ENCODE results near the gene COMMD10.

- TF ChIP-seq CTCF (IDR thresholded peaks at IDR 0.05; ENCODE audit: low read depth, low read length) (no peak), POLR2A (IDR thresholded peaks at IDR 0.05; ENCODE audit: extremely low read depth, insufficient read length) (no peak)
These were observed 60.2 kb downstream of the COMMD10 start for GRCh38 chr5:116144991-116145390.
